GM12878 (cell line): ENCODE measurements around the gene DGKB. TPM values are rescaled to one million over a fixed set of nuclear protein-coding genes. Genes with fewer than 3 reads are reported as not detected.

ENCODE experiments used
- ATAC-seq: fragments of 200-7000 bp; cut with Tn5 transposase; 3 replicates; pipeline ENCODE4 v1.9.1; 2020; ENCODE audit warnings: mild to moderate bottlenecking, moderate library complexity
- BruUV-seq: library from RNA; stranded (reverse); fragments of 400-500 nt; replicated peaks from 2 replicates; lab custom pipeline; 2021; lab: Mats Ljungman, UMichigan
- CTCF ChIA-PET: fragments of 300-600 bp; sonication (Branson Sonifier 250); formaldehyde crosslinking; extraction: SDS; loops from one replicate; lab custom pipeline; 2021; ENCODE audit warnings: inconsistent platforms; lab: Yijun Ruan, JAX
- POLR2A ChIA-PET: fragments of 350-600 bp; formaldehyde crosslinking; extraction: SDS; loops from one replicate; lab custom pipeline; 2021; ENCODE audit warnings: inconsistent platforms; lab: Charles Lee
- RAD21 ChIA-PET: fragments of 300-600 bp; sonication (Branson Sonifier 250); formaldehyde crosslinking; loops from one replicate; lab custom pipeline; 2023; ENCODE audit warnings: antibody characterized with exemption; ENCODE audit not compliant: unreplicated experiment; lab: Charles Lee
- SMC1A ChIA-PET: fragments of 300-600 bp; sonication (Branson Sonifier 250); formaldehyde crosslinking; loops from one replicate; lab custom pipeline; 2023; ENCODE audit not compliant: unreplicated experiment, uncharacterized antibody; lab: Charles Lee
- DNase-seq: peaks from one replicate; pipeline ENCODE4 v3.0.0-alpha.2; 2011; ENCODE audit warnings: low read depth, low spot score
- FAIRE-seq: peaks from 3 replicates; lab custom pipeline; 2011; peaks lifted over from hg19 to GRCh38; lab: Jason Lieb, UNC
- H2AFZ ChIP-seq: 2 replicates; pipeline ENCODE4 v1.6.0; 2011; ENCODE audit warnings: low read depth, low read length, control low read depth; ENCODE audit not compliant: control insufficient read depth
- H3K27ac ChIP-seq: 2 replicates; pipeline ENCODE4 v1.5.1; 2011; ENCODE audit warnings: control low read depth; ENCODE audit not compliant: control insufficient read depth, insufficient read depth
- H3K27me3 ChIP-seq, 2 experiments: replicated peaks in 1 of 2; 2 replicates each; pipeline versions ENCODE4 v1.6.0 to v1.6.1; 2011; ENCODE audit warnings: low read length in 1 of 2; ENCODE audit not compliant: control insufficient read depth in 2 of 2, insufficient read depth in 2 of 2
- H3K36me3 ChIP-seq, 2 experiments: 2 replicates each; pipeline ENCODE4 v1.5.1; 2011; ENCODE audit warnings: low read length in 1 of 2; ENCODE audit not compliant: control insufficient read depth in 2 of 2, insufficient read depth in 2 of 2
- H3K4me1 ChIP-seq: 2 replicates; pipeline ENCODE4 v1.6.1; 2011; ENCODE audit warnings: mild to moderate bottlenecking, low read length, moderate library complexity, mixed read lengths; ENCODE audit not compliant: control insufficient read depth, insufficient read depth
- H3K4me2 ChIP-seq: 2 replicates; pipeline ENCODE4 v1.6.0; 2011; ENCODE audit warnings: control low read depth; ENCODE audit not compliant: control insufficient read depth, insufficient read depth
- H3K4me3 ChIP-seq: fragments of 200-600 bp; sonication (generic); 2 replicates; pipeline ENCODE4 v1.5.1; 2016
- H3K79me2 ChIP-seq: 2 replicates; pipeline ENCODE4 v1.6.0; 2011; ENCODE audit warnings: low read length; ENCODE audit not compliant: control insufficient read depth, insufficient read depth
- H3K9ac ChIP-seq: 2 replicates; pipeline ENCODE4 v1.8.0; 2011; ENCODE audit warnings: low read length, control low read depth, mixed read lengths; ENCODE audit not compliant: control insufficient read depth, insufficient read depth
- H3K9me3 ChIP-seq: replicated peaks from 3 replicates; pipeline ENCODE4 v1.5.1; 2011; ENCODE audit warnings: mild to moderate bottlenecking, low read length; ENCODE audit not compliant: control insufficient read depth, insufficient read depth
- H4K20me1 ChIP-seq: 2 replicates; pipeline ENCODE4 v1.6.0; 2011; ENCODE audit not compliant: control insufficient read depth, insufficient read depth
- ATF7 ChIP-seq: fragments of 450-650 bp; IDR thresholded peaks from 2 replicates; pipeline ENCODE4 v1.6.1; 2016; ENCODE audit warnings: low read depth, mild to moderate bottlenecking
- DPF2 ChIP-seq: fragments of 450-650 bp; IDR thresholded peaks from 2 replicates; pipeline ENCODE4 v1.6.1; 2017; ENCODE audit warnings: mild to moderate bottlenecking
- ELK1 ChIP-seq: IDR thresholded peaks from 2 replicates; pipeline ENCODE4 v1.6.1; 2012; ENCODE audit warnings: low read depth, low read length, improper control_type of control experiment
- MEF2B ChIP-seq: fragments of 450-650 bp; IDR thresholded peaks from 2 replicates; pipeline ENCODE4 v1.6.1; 2018; ENCODE audit warnings: mild to moderate bottlenecking, moderate library complexity; ENCODE audit not compliant: partially characterized antibody, poor library complexity, severe bottlenecking
- MTA2 ChIP-seq: fragments of 450-650 bp; IDR thresholded peaks from 2 replicates; pipeline ENCODE4 v1.6.1; 2016; ENCODE audit warnings: low read depth, mild to moderate bottlenecking, moderate library complexity
- PBX3 ChIP-seq: IDR thresholded peaks from 2 replicates; pipeline ENCODE4 v1.6.1; 2011; ENCODE audit warnings: mild to moderate bottlenecking, low read depth, low read length, moderate library complexity; ENCODE audit not compliant: insufficient replicate concordance
- RAD51 ChIP-seq: fragments of 450-650 bp; IDR thresholded peaks from 2 replicates; pipeline ENCODE4 v1.6.1; 2016; ENCODE audit warnings: moderate library complexity, mild to moderate bottlenecking, inconsistent platforms
- TAF1 ChIP-seq: IDR thresholded peaks from 2 replicates; pipeline ENCODE4 v1.6.1; 2011; ENCODE audit warnings: mild to moderate bottlenecking, low read depth, low read length, borderline replicate concordance
- YBX1 ChIP-seq: fragments of 450-650 bp; IDR thresholded peaks from 2 replicates; pipeline ENCODE4 v1.6.1; 2016; ENCODE audit warnings: antibody characterized with exemption
- WGBS: methylation state at CpG from one replicate; pipeline ENCODE4 v1.1.6; 2016; ENCODE audit warnings: low lambda C conversion rate; ENCODE audit not compliant: insufficient replicate concordance, insufficient coverage; ENCODE audit errors: missing lambda C conversion rate; 5-methylcytosine and 5-hydroxymethylcytosine counted together
- in situ Hi-C: fragments of 300-500 bp; cut with MboI; formaldehyde crosslinking; loops from 9 replicates; pipeline ENCODE4 v1.14.3; 2018; ENCODE audit warnings: mixed read lengths
- intact Hi-C: fragments of 100-400 bp; cut with micrococcal nuclease; formaldehyde crosslinking; loops from one replicate; pipeline ENCODE4 v1.14.2; 2022; ENCODE audit not compliant: unreplicated experiment
- polyA plus RNA-seq, 11 experiments: library from polyadenylated mRNA; depleted of rRNA in 4 of 11; unstranded in 6 of 11; stranded (reverse) in 5 of 11; fragments of >200 nt; fragmentation: Nextera tagmentation in 4 of 11; fragmentation: Illumina TruSeq in 1 of 11; extraction: Ambion mirVana in 4 of 11; extraction: Trizol in 1 of 11; gene quantifications; 1 replicate in 1 of 11; 2 replicates in 10 of 11; pipeline versions ENCODE4 v1.2.1 to v1.2.3, GENCODE V29; 2011 to 2016; ENCODE audit warnings: inconsistent platforms in 2 of 11, missing spikeins in 2 of 11, low read depth in 1 of 11
- total RNA-seq, 4 experiments: library from RNA; depleted of rRNA in 3 of 4; stranded (reverse); fragments of >200 nt in 3 of 4; fragmentation: Illumina TruSeq in 1 of 4; extraction: Trizol in 1 of 4; gene quantifications; 2 replicates each; pipeline versions ENCODE4 v1.2.1 to v1.2.3, GENCODE V29; 2013 to 2021

The DGKB gene
- total and polyA plus RNA-seq, 10 of the 15 experiments (the other 5 are each of a cell fraction or from before 2014, with no cell fraction given): 0.02 to 0.10 (median 0.04) TPM; not detected in 6

- H3K9ac ChIP-seq: no peak overlapping the region
- no peak overlapping the region for H3K4me2 ChIP-seq
- no TSS peak for BruUV-seq
- DNase-seq (no peak), ATAC-seq (peak; percentile 50), FAIRE-seq (no peak)
- no peaks in the 10 kb centered on the region for H3K9me3 ChIP-seq
- H3K4me1 ChIP-seq: no peaks in the 10 kb centered on the region
- TF ChIP-seq TAF1 (no peak), DPF2 (0 out of 2 replicates have a peak, but pooled peaks have one; percentile 32), MEF2B (peak; percentile 28), RAD51 (no peak), MTA2 (0 out of 2 replicates have a peak, but pooled peaks have one; percentile 17)
- H3K4me3 ChIP-seq: no peak overlapping the region
- ChIA-PET RAD21 (interaction anchor here (1.0 kb wide), 1 partner anchor 34 kb away, joined by 3 read pairs; no protein-coding TSS in a partner anchor), SMC1A (interaction anchor here (0.8 to 1.5 kb wide), 4 partner anchors 13 to 38 kb away, joined by 3 to 4 read pairs (median 4); no protein-coding TSS in a partner anchor), CTCF (interaction anchor here (1.3 to 1.6 kb wide), 3 partner anchors 12 to 273 kb away, joined by 3 to 5 read pairs (median 4); no protein-coding TSS in a partner anchor), POLR2A (no interaction called here)
- no peaks in the 10 kb centered on the region for H3K36me3 ChIP-seq
- WGBS: 0% methylated on average over 1 of the region's 1 CpG
- no peaks in the 10 kb centered on the region for H3K79me2 ChIP-seq
- H2AFZ ChIP-seq: no peak overlapping the region
- in situ Hi-C loops: no loop called here
- intact Hi-C loops: no loop called here
- H3K27ac ChIP-seq: no peak overlapping the region
- H4K20me1 ChIP-seq: no peaks in the 10 kb centered on the region
- no peaks in the 10 kb centered on the region for H3K27me3 ChIP-seq
Observed at GRCh38 chr7:14418633-14419032, 483.9 kb downstream of the DGKB start.

GRCh38 chr7:14414274-14414986, 488.1 kb downstream of the DGKB start:
- Histone ChIP-seq H3K36me3 (no peaks in the 10 kb centered on the region), H3K4me3 (no peak overlapping the region), H3K27ac (no peak overlapping the region), H3K4me2 (no peak overlapping the region), H4K20me1 (no peaks in the 10 kb centered on the region), H3K9me3 (no peaks in the 10 kb centered on the region), H3K4me1 (no peaks in the 10 kb centered on the region), H2AFZ (no peak overlapping the region), H3K9ac (no peak overlapping the region), H3K79me2 (no peaks in the 10 kb centered on the region), H3K27me3 (no peaks in the 10 kb centered on the region)
- CTCF ChIA-PET: interaction anchor here (0.5 to 1.1 kb wide), 2 partner anchors 17 to 43 kb away, joined by 3 read pairs; no protein-coding TSS in a partner anchor
- SMC1A ChIA-PET: interaction anchor here (0.9 to 1.6 kb wide), 5 partner anchors 9 to 18 kb away, joined by 3 to 6 read pairs (median 3); no protein-coding TSS in a partner anchor
- 24% methylated on average over 3 of the region's 3 CpGs for WGBS
- BruUV-seq: no TSS peak
- intact Hi-C loops: no loop called here
- FAIRE-seq (no peak), DNase-seq (no peak), ATAC-seq (no peak)
- in situ Hi-C loops: no loop called here
- RAD21 ChIA-PET: interaction anchor here (1.2 kb wide), 1 partner anchor 37 kb away, joined by 3 read pairs; no protein-coding TSS in a partner anchor
- POLR2A ChIA-PET: interaction anchor here (0.5 kb wide), 1 partner anchor 544 kb away, joined by 3 read pairs; no protein-coding TSS in a partner anchor
- TF ChIP-seq ATF7 (no peak), YBX1 (no peak), PBX3 (no peak), ELK1 (no peak)
